ACHN (cell line): ENCODE data around the gene L1CAM.

Source experiments
- DNase-seq: peaks from one replicate; pipeline ENCODE4 v3.0.0-alpha.2; 2015
- in situ Hi-C: cut with HindIII; loops from 2 replicates; pipeline ENCODE4 v1.10.0; 2017; ENCODE audit warnings: low sequenced_read_pairs, low pct_ligation_motif_present, low pct_unique_long_range_greater_than_20kb

Gene L1CAM

GRCh38 chrX:153869473-153870287 lies 16.3 kb downstream of the L1CAM start:
- in situ Hi-C loops, result no loop called here
- DNase-seq, result no peak

- DNase-seq, result no peak
- in situ Hi-C loops, result no loop called here
Observed at GRCh38 chrX:153868576-153869472, 17.1 kb downstream of the L1CAM start.

- in situ Hi-C loops, result no loop called here
- DNase-seq, result no peak
Observed at GRCh38 chrX:153867671-153868070, 18.3 kb downstream of the L1CAM start.

- in situ Hi-C loops, result no loop called here
- no peak for DNase-seq
Observed at GRCh38 chrX:153867139-153867538, 18.8 kb downstream of the L1CAM start.

GRCh38 chrX:153866302-153867019 lies 19.5 kb downstream of the L1CAM start:
- in situ Hi-C loops, result no loop called here
- no peak for DNase-seq

GRCh38 chrX:153865685-153866084 lies 20.3 kb downstream of the L1CAM start:
- in situ Hi-C loops, result no loop called here
- DNase-seq, result no peak

- no peak for DNase-seq
- in situ Hi-C loops, result no loop called here
Observed at GRCh38 chrX:153865321-153865580, 20.7 kb downstream of the L1CAM start.

GRCh38 chrX:153864561-153865320 lies 21.2 kb downstream of the L1CAM start:
- in situ Hi-C loops, result no loop called here
- no peak for DNase-seq

GRCh38 chrX:153864101-153864500 lies 21.9 kb downstream of the L1CAM start:
- no peak for DNase-seq
- in situ Hi-C loops, result no loop called here

GRCh38 chrX:153863251-153863991 lies 22.6 kb downstream of the L1CAM start:
- DNase-seq, result no peak
- in situ Hi-C loops, result no loop called here

- in situ Hi-C loops, result no loop called here
- DNase-seq, result no peak
Observed at GRCh38 chrX:153862369-153863250, 23.4 kb downstream of the L1CAM start.

GRCh38 chrX:153861733-153862310 lies 24.2 kb downstream of the L1CAM start:
- DNase-seq, result no peak
- in situ Hi-C loops, result no loop called here

GRCh38 chrX:153861151-153861550 lies 24.8 kb downstream of the L1CAM start:
- in situ Hi-C loops, result no loop called here
- no peak for DNase-seq

GRCh38 chrX:153857348-153857903 lies 28.5 kb downstream of the L1CAM start:
- no peak for DNase-seq
- in situ Hi-C loops, result no loop called here

GRCh38 chrX:153854702-153855101 lies 31.3 kb downstream of the L1CAM start:
- no peak for DNase-seq
- in situ Hi-C loops, result no loop called here

GRCh38 chrX:153853902-153854267 lies 32.1 kb downstream of the L1CAM start:
- in situ Hi-C loops, result no loop called here
- no peak for DNase-seq
